Activated naive CD8-positive, alpha-beta T cell treated with anti-CD3 and anti-CD28 coated beads, Interleukin-2, amount 50 U/mL, for 16 hours (primary cell): ENCODE results near the gene SLC8A1.

Experiments
- DNase-seq: peaks from one replicate; pipeline ENCODE4 v3.0.0-alpha.2; 2020; ENCODE audit warnings: low read depth, low spot score

SLC8A1 gene

DNA sequence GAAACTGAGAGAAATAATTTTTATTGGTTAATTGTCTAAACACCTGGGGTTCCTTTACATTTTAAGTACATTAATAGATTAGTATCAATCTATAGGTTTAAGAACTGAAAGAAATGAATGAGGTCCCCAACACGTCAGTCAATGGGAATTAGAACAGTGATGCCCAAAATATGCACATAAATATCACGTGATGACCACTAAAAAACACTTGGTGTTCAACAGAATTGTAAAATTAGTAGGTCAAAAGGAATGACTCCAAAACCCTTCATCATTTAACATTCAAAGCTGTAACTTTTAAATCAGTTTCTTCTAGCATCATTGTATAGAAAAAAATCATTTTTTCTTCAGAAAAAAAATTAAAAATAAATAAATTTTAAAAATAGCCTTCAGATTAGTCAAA, 140.9 kb downstream of the SLC8A1 start:
- DNase-seq, result no peak

DNA sequence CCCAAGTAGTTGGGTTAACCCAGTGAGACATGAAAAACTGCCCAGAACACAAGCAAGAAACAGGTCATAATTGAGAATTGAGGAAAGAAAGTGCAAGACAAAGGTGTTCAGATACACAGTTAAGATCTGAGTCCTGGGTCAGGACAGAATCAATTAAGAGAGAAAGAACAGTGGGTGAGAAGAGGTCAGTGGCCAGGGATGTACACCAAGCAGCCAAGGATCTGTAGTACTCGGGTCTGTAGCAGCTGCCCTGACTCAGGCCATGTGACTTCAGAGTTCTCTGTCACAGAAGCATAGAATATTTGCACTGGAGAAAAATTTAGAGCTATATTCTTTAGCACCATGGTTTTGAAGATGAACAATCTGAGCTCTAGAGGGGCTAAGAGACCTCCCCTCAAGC, 141.6 kb downstream of the SLC8A1 start:
- no peak for DNase-seq

DNA sequence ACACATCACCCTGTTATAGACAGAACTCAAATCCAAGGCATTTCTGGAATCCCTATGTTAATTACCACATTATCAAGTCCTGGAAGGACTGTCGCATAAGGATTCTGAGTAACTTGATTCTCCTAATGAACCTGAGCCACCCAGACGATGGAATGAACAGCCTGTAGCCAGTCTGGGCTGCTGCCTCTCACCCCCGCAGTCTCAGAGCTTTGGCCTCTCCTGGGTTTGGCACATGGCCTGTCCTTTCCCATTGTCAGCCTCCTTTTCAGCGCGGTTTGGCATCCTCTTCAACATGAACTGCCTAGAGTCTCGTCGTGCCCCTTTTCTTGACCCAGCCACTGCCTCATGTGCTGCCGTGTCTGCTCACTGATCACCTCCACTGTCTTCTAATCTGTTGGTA, 147.6 kb downstream of the SLC8A1 start:
- no peak for DNase-seq

DNA sequence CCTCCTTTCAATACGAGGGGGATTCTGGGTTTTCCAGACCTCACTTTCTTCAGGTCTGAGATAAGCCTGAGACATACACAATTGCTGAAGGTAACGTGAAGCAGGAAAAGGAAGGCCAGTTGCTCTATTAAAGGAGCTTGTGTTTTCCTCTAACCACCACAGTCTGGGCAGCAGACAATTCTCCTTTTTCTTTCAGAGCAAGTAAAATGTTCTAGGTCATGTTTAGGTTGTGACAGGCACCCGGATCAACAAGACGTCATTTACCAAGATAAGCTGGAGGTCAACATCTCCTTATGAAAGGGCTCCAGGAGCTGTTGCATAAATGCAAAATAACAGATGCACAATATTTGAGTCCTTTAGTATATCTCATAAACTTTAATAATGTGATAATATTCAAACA, 148.1 kb downstream of the SLC8A1 start:
- DNase-seq, result no peak

DNA sequence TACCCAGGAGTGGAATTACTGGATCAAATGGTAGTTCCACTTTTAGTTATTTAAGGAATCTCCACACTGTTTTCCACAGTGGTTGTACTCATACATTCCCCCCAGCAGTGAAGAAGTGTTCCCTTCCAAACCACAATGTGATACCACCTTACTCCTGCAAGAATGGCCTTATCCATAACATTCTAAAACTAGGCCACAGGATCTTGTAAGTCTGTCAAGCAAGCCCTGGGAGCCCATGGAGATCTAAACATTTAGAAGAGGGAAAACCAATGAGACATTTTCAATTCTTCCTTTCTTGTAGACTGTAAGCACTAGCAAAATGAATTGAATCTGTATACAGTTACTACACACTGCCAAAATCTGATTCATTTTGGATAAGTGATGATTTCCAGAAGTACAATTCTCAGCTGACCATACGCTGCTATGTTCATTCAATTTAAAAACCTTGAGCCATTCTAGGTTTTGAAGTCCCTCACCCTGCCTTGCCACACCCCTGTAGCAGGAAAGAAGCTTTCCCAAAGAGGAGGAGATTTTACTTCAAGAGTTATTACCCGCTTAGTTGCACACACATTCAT, 149.1 kb downstream of the SLC8A1 start:
- no peak for DNase-seq

DNA sequence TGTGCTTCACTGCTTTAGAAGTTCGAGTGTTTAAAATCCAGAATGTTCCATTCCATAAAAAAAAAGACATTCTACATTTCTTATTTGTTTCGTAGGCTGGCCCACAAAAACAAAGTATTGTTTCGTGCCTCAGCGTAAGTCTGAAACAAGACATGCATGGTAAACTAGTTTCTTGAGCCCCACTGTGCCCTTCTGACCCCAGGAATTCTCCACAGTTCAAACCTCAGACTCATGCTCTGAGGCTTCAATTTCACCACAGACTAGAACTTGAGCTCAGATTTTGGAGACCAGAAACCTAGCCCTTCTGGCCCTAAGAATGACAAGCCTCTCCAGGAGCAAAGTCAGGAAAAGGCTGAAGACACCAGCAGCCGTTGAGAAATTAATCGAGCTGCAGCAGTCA, 151.5 kb downstream of the SLC8A1 start:
- no peak for DNase-seq

DNA sequence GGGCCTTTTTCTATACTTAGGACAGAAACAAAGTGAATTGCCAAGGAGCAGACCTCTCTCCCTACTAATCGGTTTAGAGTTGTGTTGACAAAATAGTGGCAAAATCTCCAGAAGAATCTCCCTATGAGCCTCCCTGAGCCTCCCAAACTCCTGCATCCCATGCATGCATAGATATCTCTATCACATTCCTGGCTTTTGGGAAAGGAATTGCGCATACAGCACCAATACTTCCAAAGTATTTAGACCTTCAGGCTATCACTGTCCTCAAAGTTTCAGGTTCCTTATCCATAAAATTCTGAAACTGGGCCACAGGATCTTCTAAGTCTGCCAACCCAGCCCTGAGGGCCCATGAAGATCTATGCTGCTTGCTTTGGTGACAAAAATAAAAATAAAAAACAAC, 152.1 kb downstream of the SLC8A1 start:
- no peak for DNase-seq

DNA sequence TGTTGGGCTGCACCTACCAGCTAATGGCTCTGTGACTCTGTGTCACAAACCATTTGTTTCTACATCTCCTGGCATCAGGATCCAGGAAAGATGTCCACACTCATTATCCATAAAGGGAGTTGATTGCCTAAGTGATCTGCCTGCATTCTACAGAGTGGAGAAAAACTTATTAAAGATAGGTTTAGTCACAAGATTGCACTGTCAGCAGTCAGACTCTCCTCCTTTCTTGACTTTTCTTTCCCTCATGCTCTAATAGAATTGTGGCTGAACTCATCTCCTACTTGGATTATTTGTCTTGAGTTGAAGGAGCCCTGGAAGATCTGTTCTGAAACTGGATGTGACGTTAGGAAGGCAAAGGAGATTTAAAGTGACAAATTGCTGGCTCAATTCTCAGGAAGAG, 152.7 kb downstream of the SLC8A1 start:
- no peak for DNase-seq

DNA sequence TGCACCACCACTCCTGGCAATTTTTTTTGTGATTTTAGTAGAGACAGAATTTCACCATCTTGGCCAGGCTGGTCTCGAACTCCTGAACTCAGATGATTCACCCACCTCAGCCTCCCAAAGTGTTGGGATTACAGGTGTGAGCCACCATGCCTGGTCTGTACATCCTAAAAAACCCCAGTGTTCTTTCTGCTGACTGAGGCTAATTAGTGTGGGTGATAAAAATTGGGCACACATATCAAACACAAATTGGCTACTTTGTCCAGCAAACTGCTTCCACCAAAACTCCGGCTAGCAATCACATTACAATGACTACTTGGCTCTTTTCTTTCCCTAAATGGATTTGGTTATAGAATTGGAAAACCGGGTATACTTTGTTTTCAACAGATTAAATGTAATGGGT, 153.9 kb downstream of the SLC8A1 start:
- DNase-seq, result no peak

DNA sequence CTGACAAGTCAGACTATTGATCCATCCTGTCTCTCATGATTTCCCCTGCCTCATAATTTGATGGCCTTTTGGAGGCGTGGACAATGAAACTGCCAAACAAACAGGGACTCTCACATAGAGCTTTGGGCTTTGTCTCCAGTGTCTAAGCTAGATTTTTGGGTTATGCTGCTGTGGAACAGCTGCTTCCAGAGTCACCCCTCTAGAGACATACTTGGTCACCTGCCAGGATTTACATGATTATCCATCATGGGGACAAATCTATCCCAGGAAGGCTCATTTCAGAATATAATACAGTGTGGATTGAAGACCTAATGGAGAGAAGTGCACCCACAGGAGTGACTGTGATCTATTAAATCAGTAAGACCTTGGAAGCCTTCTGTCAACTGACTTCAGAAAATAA, 159.6 kb downstream of the SLC8A1 start:
- no peak for DNase-seq

DNA sequence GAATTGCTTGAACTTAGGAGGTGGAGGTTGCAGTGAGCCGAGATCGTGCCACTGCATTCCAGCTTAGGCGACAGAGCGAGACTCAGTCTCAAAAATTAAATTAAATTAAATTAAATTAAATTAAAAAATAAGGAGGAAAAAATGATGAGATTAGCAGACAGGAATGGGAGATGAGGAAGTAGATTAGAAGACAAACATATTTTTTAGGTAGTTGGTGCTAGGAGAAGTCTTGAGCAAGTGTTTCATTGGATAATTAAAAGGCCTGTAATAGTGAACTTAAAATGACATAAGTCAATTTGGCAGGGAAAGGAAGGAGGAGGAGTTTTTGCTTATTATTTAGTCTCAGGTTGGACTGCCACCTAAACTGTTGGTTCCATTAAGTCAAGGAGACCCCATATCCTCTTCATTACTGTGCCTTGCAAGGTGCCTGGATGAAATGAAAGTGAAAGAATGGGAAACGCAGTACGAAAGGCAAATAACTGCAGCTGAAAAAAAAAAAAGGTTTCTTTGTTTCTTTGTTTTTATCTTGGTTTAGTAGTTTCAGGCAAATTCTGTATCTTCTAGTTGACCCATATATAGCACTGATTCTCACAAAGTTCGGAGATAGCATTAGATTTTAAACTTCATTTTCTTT, 162.0 kb downstream of the SLC8A1 start:
- no peak for DNase-seq

DNA sequence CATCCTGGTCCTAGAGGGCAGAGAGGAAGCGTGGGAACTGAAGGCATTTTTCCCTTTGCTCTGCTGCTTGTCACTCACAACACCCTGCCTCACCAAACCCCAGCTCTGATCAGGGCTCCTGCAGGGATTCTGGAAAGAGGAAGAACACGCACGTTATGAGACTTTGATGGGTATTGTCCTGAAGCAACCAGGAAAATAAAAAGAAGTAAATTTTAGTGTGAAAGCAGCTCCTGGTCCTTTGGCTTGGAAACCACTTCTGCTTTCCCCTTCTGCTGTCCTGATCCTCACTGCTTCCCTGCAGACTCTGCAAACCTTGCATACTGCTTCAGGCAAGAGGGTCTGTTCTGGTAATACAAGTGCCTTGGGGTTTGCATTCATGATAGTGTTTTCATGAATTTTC, 164.1 kb downstream of the SLC8A1 start:
- no peak for DNase-seq

DNA sequence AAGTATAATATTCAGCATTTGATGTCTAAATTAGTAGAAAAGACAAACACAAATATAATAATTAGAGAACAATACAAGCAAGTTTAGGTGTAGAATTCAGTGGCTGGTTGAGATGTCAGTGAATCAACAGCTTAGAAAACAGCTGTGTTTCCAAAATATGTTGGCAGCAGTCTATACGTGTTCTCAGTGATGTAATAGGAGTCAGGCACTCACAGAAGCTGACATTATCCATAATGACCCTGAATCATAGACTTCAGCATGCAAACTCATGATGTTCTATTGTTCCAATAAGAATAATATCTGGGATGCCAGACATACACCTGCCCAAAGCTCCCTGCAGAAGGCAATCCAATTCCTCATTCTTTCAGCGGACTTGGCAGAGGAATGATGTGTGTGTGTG, 164.7 kb downstream of the SLC8A1 start:
- no peak for DNase-seq

DNA sequence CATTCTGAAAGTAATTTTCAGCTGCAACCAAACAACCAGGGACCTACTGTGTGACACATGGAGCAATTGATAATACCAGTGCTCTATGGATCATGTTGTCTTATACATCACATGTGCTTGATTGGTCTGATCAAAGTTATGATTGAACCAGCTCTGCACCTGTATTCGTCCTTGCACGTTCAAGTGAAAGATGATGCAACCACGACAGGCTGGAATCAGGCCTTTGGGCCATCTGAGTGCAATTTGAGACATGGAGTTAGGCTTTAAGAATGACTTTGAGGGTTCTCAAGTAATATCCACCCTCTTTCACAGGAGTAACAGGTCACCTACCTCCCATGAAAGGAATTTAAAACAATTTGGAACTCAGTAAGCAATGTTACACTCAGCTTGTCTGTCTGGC, 165.2 kb downstream of the SLC8A1 start:
- DNase-seq, result no peak

DNA sequence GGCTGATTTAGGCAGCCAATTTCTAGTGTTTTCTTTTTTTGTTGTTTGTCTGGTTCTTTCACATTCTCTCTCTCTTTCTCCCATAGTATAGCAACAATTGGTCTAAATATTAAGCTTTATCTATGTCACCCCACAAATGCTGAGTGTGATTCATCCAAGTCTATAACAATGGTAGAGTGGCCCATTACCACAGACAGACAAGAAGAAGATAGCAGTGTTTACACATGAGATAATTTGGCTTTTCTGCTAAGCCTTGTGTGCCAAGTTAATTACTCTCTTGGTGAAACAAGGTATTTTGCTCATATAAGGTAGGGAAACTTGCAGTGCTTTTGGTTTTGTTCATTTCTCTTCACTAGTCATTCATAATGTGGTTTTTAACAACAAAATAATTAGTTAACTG, 166.5 kb downstream of the SLC8A1 start:
- DNase-seq, result no peak

DNA sequence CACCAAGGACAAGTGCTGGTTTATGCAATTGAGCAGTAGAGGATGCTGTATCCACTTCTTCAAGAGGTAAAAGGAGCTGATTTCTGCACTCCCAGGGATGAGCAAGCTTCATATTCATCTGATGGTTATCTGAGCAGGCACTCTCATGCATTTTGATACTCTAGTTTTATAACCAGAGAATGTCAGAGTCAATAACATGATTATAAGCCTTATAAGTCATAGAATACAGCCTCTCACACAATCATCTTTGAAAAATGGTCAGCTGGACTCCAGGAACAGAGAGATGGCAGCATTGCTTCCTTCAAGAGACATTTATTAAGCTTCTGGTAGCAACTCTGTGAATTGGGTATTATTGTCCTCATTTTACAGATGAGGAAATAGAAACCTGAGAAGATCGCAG, 167.1 kb downstream of the SLC8A1 start:
- DNase-seq, result no peak

DNA sequence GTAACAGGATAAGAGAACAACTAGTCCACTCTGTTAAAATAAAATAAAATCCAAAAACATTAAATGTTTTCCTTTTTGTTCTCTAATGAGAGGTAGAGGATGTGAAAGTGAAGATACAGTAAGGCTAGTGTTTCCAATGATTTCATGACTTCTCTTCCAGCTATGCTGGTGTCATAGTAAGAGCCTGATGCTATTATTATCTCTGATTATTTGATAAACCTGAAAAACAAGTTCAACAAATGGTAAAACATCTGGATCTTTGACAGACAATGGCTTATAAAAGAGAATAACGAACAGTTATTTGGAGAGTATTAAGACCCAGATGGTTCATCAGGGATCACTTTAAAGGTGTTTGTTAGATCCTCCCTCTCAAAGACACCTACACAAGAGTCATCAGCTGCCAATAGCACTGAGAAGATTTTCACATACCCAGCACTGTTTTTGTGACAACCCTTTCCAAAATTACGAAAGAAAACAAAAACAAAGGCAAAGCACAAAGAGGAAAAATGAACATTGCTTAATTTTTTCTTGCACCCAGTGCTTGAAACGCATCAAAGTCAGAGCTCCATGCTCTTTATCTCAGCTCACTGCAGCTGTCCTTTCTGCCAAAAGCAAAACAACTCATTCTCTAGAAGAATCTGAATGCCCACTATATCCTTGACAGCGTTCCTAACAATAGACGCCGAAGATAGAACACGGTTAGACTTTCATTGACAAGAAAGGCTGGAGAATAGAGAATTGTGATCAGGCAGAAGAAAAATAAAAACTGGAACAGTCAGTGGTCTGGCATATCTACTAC, 168.6 kb downstream of the SLC8A1 start:
- no peak for DNase-seq

DNA sequence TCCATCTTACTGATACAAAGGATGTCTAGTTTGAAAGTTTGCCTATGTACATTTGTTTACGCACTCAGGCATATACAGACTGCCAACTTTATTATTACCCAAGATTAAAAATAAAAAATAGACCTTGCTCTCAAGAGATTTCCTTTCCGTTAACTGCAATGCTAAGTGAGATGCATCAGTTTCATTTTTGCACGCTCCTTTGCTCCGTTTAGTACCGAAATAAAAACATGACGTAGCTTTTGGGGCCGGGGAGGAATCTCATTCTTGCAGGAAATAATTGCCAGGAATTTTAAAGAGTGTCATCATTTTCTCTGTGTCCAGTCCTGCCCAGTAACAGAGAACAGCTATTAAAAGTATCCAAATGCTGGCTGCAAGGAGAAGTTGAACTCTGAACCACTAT, 169.5 kb downstream of the SLC8A1 start:
- no peak for DNase-seq

DNA sequence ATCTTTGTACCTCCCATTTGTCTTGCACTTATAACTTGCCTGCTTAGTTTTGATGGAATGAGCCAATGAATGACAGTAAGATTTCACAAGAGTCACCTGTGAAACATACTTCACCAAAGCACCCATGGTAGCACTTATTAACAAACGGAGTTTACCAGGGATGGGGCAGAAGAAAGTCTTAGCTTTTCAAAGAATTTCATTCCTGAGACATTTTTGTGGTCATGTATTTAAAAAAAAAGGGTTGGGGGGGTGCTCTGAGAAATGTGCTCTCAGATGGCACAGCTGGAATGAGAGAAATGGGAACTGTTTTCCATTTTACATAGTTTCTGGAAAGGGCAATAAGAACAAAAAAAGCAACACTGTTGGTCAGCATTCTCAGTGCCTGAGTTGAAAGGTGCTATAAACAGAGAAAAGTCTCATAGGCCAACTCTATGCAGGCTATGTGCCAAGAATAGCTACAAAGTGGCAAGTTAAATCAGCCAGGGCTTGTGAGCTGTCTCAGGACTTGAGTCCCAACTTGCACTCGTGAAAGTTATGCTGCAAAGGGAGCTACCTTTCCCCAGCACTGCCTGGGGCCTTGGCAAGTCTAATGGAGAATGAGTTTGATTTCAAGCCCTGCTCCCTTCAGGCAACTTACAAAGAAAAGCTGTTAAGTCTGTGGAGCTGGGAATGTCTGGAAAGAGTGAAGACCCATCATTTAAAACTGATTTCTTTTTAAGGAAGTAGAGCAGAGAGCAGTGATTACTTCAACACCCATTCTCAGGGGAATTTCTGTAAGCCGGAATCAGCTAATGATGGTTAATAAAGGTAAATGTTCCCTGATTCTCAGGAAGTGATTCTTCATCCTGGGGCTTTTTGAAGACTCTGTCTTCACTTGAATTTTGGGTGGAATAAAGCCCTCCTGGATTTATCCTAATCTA, 170.6 kb downstream of the SLC8A1 start:
- DNase-seq, result no peak

DNA sequence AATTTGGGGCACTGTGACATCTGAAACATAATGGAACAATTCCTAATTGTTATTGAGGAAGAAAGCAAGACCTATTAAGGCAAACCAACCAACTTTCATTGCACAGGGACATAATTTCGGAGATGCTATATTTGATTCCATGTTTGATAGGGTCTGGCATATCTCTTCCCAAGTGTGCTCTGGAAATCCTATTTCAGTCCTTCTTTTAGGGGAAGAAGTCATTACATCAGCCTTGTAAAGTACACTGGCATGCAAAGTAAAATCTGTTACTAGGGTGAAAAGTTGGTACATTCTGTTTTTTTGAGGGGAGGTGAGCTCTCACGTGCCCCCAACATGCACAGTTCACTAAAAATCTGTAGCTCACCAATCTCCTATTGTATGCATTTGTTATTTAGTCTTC, 172.4 kb downstream of the SLC8A1 start:
- DNase-seq, result no peak

DNA sequence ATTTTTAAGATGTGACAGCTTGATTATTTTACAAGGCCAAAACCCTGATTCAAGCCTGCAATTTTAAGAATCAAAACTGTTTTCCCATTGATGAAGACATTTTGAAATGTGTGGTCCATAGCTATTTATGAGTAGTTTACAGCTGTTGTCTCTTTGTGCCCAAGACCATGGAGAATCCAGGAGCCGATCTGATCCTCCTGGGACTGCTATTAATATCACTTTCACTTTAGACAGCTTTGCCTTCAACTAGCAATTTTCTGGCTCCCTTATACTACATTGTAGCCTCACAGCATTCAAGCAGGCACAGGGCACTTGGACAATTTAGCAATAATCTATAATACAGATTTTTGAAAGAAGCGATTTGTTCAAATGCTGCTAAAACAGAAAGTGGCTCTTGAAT, 172.9 kb downstream of the SLC8A1 start:
- no peak for DNase-seq

DNA sequence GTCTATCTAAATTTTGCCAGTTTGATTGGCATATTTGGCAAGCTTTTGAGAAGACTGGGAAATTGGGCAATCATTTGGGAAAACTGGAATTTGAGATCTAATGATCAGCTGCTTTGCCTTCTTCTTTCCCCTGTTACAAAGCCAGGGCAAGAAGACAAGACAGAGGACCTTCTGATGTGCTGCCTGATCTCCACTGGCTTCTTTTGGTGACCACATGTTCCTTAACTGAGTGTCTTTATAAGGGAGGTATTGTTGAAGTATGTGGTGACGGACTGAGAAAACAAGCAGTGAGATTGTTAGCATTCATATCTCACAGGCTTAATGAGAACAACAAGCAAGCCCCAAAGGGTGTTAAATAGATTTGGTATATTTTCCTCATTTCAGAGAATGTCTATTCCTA, 175.8 kb downstream of the SLC8A1 start:
- DNase-seq, result no peak
